Motor neuron (in vitro differentiated cells): ENCODE results near the gene DENND2A. TPM values are rescaled to one million over a fixed set of nuclear protein-coding genes. Genes with fewer than 3 reads are reported as not detected.
"Not testable (repeated sequence)": the region's sequence is repeated elsewhere in the genome, so short reads cannot be mapped to it uniquely, and the experiment has no call there.

Source experiments
- ATAC-seq, 8 experiments: fragments of 200-7000 bp; cut with Tn5 transposase; replicated peaks in 6 of 8; 2 replicates each; pipeline ENCODE4 v1.8.0; 2021; ENCODE audit warnings: mild to moderate bottlenecking in 8 of 8, moderate library complexity in 8 of 8
- H3K27ac ChIP-seq, 2 donors: fragments of 250-450 bp; sonication (Bioruptor Pico); 2 replicates each; pipeline ENCODE4 v1.9.0; 2021; ENCODE audit warnings: antibody characterized with exemption in 2 of 2, mild to moderate bottlenecking in 2 of 2, moderate library complexity in 1 of 2
- H3K4me1 ChIP-seq, 2 donors: fragments of 250-450 bp; sonication (Bioruptor Pico); replicated peaks in 1 of 2; 2 replicates each; pipeline ENCODE4 v1.6.1; 2021; ENCODE audit warnings: antibody characterized with exemption in 2 of 2, mild to moderate bottlenecking in 2 of 2, moderate library complexity in 1 of 2
- H3K4me3 ChIP-seq, 5 donors: fragments of 250-450 bp; sonication (Bioruptor Pico); 2 replicates each; pipeline ENCODE4 v1.9.0; 2021; ENCODE audit warnings: antibody characterized with exemption in 5 of 5, mild to moderate bottlenecking in 5 of 5, moderate library complexity in 4 of 5
- WGBS, 10 experiments: fragments of 450-650 bp; shearing (Covaris generic); methylation state at CpG; one replicate each; pipeline ENCODE4 v1.0.0; 2022; 5-methylcytosine and 5-hydroxymethylcytosine counted together
- in situ Hi-C, 9 experiments: fragments of 400-800 bp; cut with MboI; loops; one replicate each; pipeline ENCODE4 v1.15.0; 2021; ENCODE audit warnings: low sequenced_read_pairs in 9 of 9, low pct_unique_long_range_greater_than_20kb in 2 of 9; ENCODE audit not compliant: unreplicated experiment in 9 of 9
- total RNA-seq, 8 experiments: library from RNA; unstranded; fragments of 300-600 nt; gene quantifications; 2 replicates each; pipeline versions ENCODE4 v1.2.3 to v1.2.4, GENCODE V29; 2022

The DENND2A gene
- total RNA-seq, 8 experiments from 2014 or later = 5.6 to 56.3 (median 28.6) TPM

- WGBS, 10 experiments = 0 to 36% (median 15%) methylated on average over 1 to 5 of the region's 5 CpGs; no CpG with 5 or more reads in 3 of the 10 experiments
- in situ Hi-C loops = no loop called here
- Histone ChIP-seq H3K4me1 (peaks cover 24 to 25% of the 10 kb centered on the region in 2 donors), H3K27ac (peak overlapping the region; percentile 66 to 73), H3K4me3 (no peak overlapping the region)
- peak; percentile 62 to 89 (median 84) for ATAC-seq
Measured at GRCh38 chr7:140562926-140563481, 77.6 kb downstream of the DENND2A start.

- in situ Hi-C loops = no loop called here
- Histone ChIP-seq H3K4me1 (peaks cover 15 to 16% of the 10 kb centered on the region in 2 donors), H3K27ac (no peak overlapping the region), H3K4me3 (no peak overlapping the region)
- 67 to 100% (median 87%) methylated on average over 1 to 7 of the region's 9 CpGs; no CpG with 5 or more reads in 3 of the 10 experiments for WGBS, 10 experiments
- ATAC-seq = no peak
Measured at GRCh38 chr7:140559410-140559809, 81.2 kb downstream of the DENND2A start.

- Histone ChIP-seq H3K4me1 (peaks cover 9 to 14% of the 10 kb centered on the region in 2 donors), H3K27ac (no peak overlapping the region), H3K4me3 (no peak overlapping the region)
- no peak for ATAC-seq
- WGBS, 10 experiments = 77 to 100% (median 100%) methylated on average over 1 to 5 of the region's 13 CpGs; no CpG with 5 or more reads in 4 of the 10 experiments
- in situ Hi-C loops = no loop called here
Measured at GRCh38 chr7:140557809-140558518, 82.6 kb downstream of the DENND2A start.

GRCh38 chr7:140557069-140557468 is 83.5 kb downstream of the DENND2A start:
- in situ Hi-C loops = no loop called here
- Histone ChIP-seq H3K4me3 (no peak overlapping the region), H3K27ac (no peak overlapping the region), H3K4me1 (peaks cover 9 to 14% of the 10 kb centered on the region in 2 donors)
- ATAC-seq = no peak
- WGBS, 10 experiments = 80 to 100% (median 94%) methylated on average over 2 to 5 of the region's 6 CpGs; no CpG with 5 or more reads in 1 of the 10 experiments

GRCh38 chr7:140553236-140553635 is 87.4 kb downstream of the DENND2A start:
- H3K4me1 ChIP-seq = peaks cover 9 to 16% of the 10 kb centered on the region in 2 donors
- H3K4me3 ChIP-seq, ATAC-seq, in situ Hi-C loops: not testable (repeated sequence)
- peak overlapping the region; percentile 9 to 42 for H3K27ac ChIP-seq
- 20 to 100% (median 93%) methylated on average over 1 to 3 of the region's 10 CpGs; no CpG with 5 or more reads in 7 of the 10 experiments for WGBS, 10 experiments

GRCh38 chr7:140552240-140552679 is 88.4 kb downstream of the DENND2A start:
- peaks cover 9 to 16% of the 10 kb centered on the region in 2 donors for H3K4me1 ChIP-seq
- WGBS, 10 experiments = 86 to 100% (median 94%) methylated on average over 1 to 4 of the region's 4 CpGs
- H3K4me3 ChIP-seq = no peak overlapping the region
- in situ Hi-C loops = no loop called here
- ATAC-seq = no peak
- H3K27ac ChIP-seq = no peak overlapping the region

- WGBS, 10 experiments = 55 to 97% (median 89%) methylated on average over 2 to 9 of the region's 10 CpGs; no CpG with 5 or more reads in 1 of the 10 experiments
- ATAC-seq = peak in 1 of 8 experiments; percentile 56
- H3K27ac ChIP-seq = no peak overlapping the region
- peaks cover 9 to 16% of the 10 kb centered on the region in 2 donors for H3K4me1 ChIP-seq
- no peak overlapping the region for H3K4me3 ChIP-seq
- in situ Hi-C loops = no loop called here
Measured at GRCh38 chr7:140551355-140552239, 89.0 kb downstream of the DENND2A start.

GRCh38 chr7:140546947-140547346 is 93.7 kb downstream of the DENND2A start:
- no peak for ATAC-seq
- in situ Hi-C loops = no loop called here
- H3K4me3 ChIP-seq = no peak overlapping the region
- 100% methylated on average over 1 of the region's 1 CpG; no CpG with 5 or more reads in 7 of the 10 experiments for WGBS, 10 experiments
- H3K4me1 ChIP-seq = peaks cover 11 to 13% of the 10 kb centered on the region in 2 donors
- H3K27ac ChIP-seq = no peak overlapping the region

GRCh38 chr7:140544388-140544826 is 96.2 kb downstream of the DENND2A start:
- Histone ChIP-seq H3K27ac (no peak overlapping the region), H3K4me3 (no peak overlapping the region), H3K4me1 (peaks cover 35 to 37% of the 10 kb centered on the region in 2 donors)
- in situ Hi-C loops = no loop called here
- ATAC-seq = no peak
- WGBS, 10 experiments = 60 to 100% (median 96%) methylated on average over 1 to 5 of the region's 16 CpGs; no CpG with 5 or more reads in 6 of the 10 experiments

GRCh38 chr7:140542228-140542603 is 98.4 kb downstream of the DENND2A start:
- 10 to 37% (median 18%) methylated on average over 3 to 5 of the region's 7 CpGs; no CpG with 5 or more reads in 5 of the 10 experiments for WGBS, 10 experiments
- Histone ChIP-seq H3K4me1 (peaks cover 43 to 45% of the 10 kb centered on the region in 2 donors), H3K27ac (peak overlapping the region; percentile 80 to 87), H3K4me3 (no peak overlapping the region)
- peak in 4 of 8 experiments; percentile 6 to 72 (median 39) for ATAC-seq
- in situ Hi-C loops = no loop called here

- 0 to 9% (median 3%) methylated on average over 1 to 9 of the region's 17 CpGs; no CpG with 5 or more reads in 3 of the 10 experiments for WGBS, 10 experiments
- peak; percentile 70 to 87 (median 80) for ATAC-seq
Measured at GRCh38 chr7:140541513-140542227, 98.9 kb downstream of the DENND2A start.

GRCh38 chr7:140541176-140541512 is 99.5 kb downstream of the DENND2A start:
- ATAC-seq = no peak
- H3K4me1 ChIP-seq = peaks cover 43 to 45% of the 10 kb centered on the region in 2 donors
- 0% methylated on average over 1 to 3 of the region's 4 CpGs; no CpG with 5 or more reads in 7 of the 10 experiments for WGBS, 10 experiments
- in situ Hi-C loops = no loop called here
- H3K27ac ChIP-seq = peak overlapping the region; percentile 80 to 87
- H3K4me3 ChIP-seq = peak overlapping the region in 1 of 5 donors; percentile 20

More at GRCh38 chr7:140541513-140542227, 98.9 kb downstream of the DENND2A start:
- peaks cover 43 to 45% of the 10 kb centered on the region in 2 donors for H3K4me1 ChIP-seq
- peak overlapping the region in 3 of 5 donors; percentile 8 to 20 (median 9) for H3K4me3 ChIP-seq
- in situ Hi-C loops = no loop called here
- peak overlapping the region; percentile 80 to 87 for H3K27ac ChIP-seq
